A549 (cell line): ENCODE results near the gene UGT1A4.

ENCODE experiments used
- BCL3 ChIP-seq: fragments of >200 bp; sonication (Bioruptor Twin); formaldehyde crosslinking; IDR thresholded peaks from 3 replicates; pipeline ENCODE4 v1.6.1; 2016
- NFE2L2 ChIP-seq: fragments of 150-350 bp; conservative IDR thresholded peaks from 2 replicates; pipeline ENCODE4 v1.6.1; 2014; ENCODE audit warnings: low read length
- PBX3 ChIP-seq: IDR thresholded peaks from 2 replicates; pipeline ENCODE4 v1.6.1; 2012
- RFX5 ChIP-seq: fragments of 450-650 bp; IDR thresholded peaks from 2 replicates; pipeline ENCODE4 v1.7.1; 2014; ENCODE audit warnings: antibody characterized with exemption, mild to moderate bottlenecking, moderate library complexity
- SMC3 ChIP-seq: fragments of >200 bp; sonication (Bioruptor Twin); formaldehyde crosslinking; IDR thresholded peaks from 3 replicates; pipeline ENCODE4 v1.6.1; 2018; ENCODE audit warnings: inconsistent platforms
- TF ChIP-seq, protein P1 (sequence below): fragments of >200 bp; sonication (Bioruptor Twin); formaldehyde crosslinking; IDR thresholded peaks from 3 replicates; pipeline ENCODE4 v1.5.1; 2016

GRCh38 chr2:233778030-233778429 is 59.5 kb downstream of the UGT1A4 start, which contains the start of gene MROH2A:
- TF ChIP-seq, protein P1, sequence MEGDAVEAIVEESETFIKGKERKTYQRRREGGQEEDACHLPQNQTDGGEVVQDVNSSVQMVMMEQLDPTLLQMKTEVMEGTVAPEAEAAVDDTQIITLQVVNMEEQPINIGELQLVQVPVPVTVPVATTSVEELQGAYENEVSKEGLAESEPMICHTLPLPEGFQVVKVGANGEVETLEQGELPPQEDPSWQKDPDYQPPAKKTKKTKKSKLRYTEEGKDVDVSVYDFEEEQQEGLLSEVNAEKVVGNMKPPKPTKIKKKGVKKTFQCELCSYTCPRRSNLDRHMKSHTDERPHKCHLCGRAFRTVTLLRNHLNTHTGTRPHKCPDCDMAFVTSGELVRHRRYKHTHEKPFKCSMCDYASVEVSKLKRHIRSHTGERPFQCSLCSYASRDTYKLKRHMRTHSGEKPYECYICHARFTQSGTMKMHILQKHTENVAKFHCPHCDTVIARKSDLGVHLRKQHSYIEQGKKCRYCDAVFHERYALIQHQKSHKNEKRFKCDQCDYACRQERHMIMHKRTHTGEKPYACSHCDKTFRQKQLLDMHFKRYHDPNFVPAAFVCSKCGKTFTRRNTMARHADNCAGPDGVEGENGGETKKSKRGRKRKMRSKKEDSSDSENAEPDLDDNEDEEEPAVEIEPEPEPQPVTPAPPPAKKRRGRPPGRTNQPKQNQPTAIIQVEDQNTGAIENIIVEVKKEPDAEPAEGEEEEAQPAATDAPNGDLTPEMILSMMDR, result no peak
- TF ChIP-seq SMC3 (no peak), RFX5 (no peak), PBX3 (no peak), NFE2L2 (no peak), BCL3 (no peak)
